T-helper 22 cell (primary cell): ENCODE measurements around the gene PTPRF.
A peak's percentile ranks its signal among the peaks of the same experiment; 100 is the strongest.

Source experiments
- DNase-seq: peaks from one replicate; pipeline ENCODE4 v3.0.0-alpha.2; 2020; ENCODE audit warnings: low read depth

PTPRF gene

GRCh38 chr1:43513471-43514173 lies 17.1 kb upstream of the PTPRF start:
- DNase-seq, result no peak

GRCh38 chr1:43518935-43519686 lies 11.6 kb upstream of the PTPRF start:
- no peak for DNase-seq

DNA sequence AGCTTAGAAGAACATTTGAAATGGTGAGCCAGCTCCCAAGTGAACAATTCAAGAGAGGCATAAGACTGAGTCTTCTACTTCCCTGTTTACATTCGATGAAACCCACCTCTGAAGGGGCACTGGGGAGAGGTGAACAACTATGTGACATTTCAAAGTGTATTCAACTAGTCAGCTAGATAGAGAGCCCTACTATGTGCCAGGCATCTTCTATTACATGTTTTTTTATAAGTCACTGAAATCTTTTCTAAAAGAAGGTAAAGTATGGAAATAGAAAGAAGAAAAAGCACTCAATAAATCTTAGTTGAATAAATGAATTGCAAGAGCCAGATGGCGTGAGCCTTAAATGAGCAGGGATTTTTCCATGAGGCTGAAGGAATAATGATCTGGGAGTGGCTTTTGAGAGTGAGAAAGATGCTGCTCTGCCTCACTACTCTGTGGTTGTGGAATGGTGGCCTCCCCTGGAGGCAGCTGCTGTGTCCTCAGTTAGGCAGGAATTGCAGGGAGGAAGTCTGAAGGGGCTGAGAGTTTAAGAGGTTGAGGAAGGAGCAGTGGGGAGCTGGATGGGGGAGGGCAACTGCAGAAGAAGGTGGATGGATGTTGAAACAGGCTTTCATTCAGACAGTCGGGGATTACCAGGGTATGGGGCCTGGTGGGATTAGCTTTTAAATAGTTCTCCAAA lies 10.4 kb upstream of the PTPRF start:
- no peak for DNase-seq

GRCh38 chr1:43521078-43521477 lies 9.6 kb upstream of the PTPRF start:
- DNase-seq, result no peak

GRCh38 chr1:43521756-43522155 lies 8.9 kb upstream of the PTPRF start:
- DNase-seq, result no peak

DNA sequence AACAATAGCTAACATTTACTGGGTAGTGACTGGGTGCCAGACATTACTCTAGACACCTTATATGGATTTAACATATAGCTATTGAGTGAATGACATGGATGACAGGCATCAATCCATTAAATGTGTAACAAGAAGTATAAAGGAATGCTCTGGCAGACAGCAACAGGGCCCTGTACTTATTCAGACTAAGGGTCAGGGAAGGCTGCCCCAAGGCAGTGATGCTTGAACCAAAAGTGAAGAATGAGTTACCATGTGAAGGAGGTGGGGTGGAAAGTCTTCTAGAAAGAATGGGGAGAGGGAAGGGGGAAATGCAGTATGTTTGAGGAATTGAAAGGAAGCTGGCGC lies 8.3 kb upstream of the PTPRF start:
- DNase-seq, result no peak

DNA sequence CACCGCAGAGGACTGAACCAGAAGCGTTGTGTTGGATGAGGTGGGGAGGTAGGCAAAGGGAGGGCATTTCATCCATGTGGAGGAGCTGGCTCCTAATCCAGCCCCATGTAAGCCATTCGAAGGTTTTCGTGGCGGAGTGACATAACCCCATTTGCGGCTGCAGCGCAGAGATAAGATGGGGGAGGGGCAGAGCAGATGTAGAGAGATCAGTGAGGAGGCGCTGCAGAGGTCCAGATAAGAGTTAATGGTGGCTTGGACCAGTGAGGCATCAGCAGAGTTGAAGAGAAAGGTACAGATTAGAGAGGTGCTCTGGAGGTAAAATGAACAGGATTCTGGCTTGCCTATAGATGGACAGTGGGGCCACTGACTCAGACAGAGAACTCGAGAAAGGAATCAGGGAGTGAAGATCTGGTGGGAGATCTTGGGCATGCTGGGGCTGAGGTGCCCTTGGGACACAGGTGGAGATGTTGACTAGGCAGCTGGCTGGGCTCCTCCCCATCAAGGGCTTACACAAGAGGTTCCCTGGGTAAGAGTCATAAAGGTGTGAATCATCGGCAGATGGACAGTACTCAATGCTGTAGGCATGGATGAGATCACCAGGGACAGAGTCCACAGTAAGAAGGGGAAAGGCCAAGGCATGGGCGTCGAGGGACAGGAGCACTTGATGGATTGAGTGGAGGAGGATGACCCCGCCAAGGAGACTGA lies 7.8 kb upstream of the PTPRF start:
- no peak for DNase-seq

DNA sequence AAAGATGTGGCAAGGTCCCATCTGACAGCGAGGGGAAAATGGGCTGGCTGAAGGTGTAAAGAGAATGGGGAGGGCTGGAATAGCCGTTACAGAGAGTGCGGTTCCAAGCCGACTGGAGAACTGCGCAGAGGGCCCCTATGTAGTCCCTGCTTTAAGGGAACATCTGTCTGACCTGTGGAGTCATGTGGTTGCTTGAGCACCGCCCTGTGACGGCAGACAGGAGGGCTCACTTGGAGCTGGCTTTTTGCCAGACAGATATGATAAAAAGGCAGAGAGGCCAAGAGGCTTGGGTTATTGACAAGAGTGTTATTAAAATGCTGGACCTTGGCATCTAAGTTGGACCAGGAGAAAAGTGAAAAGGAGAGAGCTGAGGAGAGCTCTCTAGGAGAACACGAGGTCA lies 5.9 kb upstream of the PTPRF start:
- no peak for DNase-seq

DNA sequence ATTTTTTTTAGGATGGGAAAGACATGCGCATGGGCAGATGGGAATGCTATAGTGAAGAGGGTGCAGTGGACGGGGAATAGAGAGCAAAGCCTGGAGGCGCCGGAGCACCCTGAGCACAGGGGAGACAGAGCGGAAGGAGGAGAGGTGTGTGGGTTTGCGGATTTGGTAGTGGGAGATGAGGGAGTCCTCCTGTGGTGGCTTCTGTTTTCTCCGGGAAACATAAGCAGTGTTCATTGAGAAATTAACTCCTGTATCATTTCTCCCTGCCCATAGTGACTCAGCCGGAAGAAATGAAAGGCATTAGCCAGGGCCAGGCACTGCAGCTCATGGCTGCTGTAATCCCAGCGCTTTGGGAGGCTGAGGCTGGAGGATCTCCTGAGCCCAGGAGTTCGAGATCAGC lies 4.7 kb upstream of the PTPRF start:
- DNase-seq, result no peak

DNA sequence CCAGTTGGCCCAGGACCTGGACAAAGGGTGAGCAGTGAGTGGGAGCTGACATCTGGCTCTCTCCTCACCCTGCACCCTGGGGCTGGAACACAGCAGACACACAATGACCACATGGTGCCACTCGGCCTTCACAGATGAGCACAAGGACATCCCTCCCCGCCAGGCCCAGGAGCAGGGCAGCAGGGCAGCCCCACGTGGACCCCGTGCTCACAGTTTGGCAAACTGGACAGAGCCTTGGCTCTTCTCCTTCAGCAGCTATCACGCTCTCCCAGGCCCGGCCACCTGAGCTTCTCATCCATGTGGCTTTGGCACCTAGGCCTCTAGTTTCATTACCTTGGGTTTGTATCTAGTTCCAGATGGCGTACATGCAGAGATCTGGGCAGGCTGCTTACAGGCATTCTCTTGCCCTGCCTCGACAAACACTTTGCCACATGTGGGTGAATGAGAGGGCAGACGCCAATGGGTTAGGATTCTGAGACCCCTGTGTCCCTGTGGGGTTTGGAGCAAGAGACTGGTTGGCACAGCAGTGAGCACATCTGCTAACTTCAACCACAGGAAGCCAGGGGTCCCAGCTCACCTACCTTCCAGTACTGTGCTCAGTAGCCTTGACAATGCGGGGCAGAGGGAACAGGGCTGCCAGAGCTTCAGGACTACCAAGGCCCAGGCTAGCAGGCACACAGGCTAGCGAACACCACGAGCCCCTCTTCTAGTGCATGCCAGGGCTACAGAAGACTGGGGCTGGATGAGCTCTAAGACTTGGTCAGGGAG lies 3.4 kb upstream of the PTPRF start:
- no peak for DNase-seq

DNA sequence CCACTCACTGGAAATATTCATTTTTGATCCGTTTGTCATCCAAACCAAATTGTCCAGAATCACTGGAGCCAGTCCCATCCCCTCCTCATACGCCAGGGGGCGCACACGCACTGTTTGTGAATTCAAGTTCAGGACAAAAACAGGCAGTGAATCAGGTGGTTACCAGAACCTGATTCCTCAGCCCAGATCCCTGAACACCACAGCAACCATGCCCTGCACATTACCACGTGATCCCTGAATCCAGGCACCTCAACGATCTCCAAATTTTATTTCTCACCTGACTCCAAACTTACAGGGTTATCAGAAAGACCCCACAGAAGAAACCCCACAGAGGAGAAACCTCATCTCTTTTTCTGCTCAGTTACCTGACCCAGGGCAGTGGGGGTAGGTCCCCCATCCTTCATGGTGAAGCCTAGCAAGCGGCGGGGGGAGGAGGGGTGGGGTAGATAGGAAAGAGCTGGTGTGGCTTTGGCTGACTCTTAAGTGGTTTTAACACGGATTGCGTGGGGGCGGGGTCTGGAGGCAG lies 1.4 kb upstream of the PTPRF start:
- peak; percentile 30 for DNase-seq

- no peak for DNase-seq
These were observed 623 bp downstream of the PTPRF start for GRCh38 chr1:43531107-43531905.

- no peak for DNase-seq
These were observed 1.4 kb downstream of the PTPRF start for GRCh38 chr1:43531906-43532584.

- no peak for DNase-seq
These were observed 2.0 kb downstream of the PTPRF start for GRCh38 chr1:43532716-43533115.

DNA sequence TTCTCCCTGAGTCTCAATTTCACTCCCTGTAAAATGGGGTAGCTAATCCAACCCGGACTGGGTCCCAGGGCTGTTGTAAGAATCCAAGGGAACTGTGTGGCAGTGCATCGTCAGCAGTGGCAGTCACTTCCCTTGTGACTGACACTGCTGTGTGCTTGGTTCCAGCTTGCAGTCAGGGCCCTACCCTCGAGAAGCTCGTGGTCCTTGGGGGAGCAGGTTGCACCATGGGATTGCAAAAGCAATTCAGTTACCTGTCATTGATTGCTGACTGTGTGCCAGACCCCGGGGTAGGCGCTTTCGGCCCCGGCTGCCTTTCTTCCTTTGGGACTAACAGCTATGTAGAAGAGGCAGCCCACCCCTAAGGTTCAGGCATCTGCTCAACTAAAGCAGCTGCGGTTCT lies 2.9 kb downstream of the PTPRF start:
- DNase-seq, result no peak

GRCh38 chr1:43534256-43534655 lies 3.6 kb downstream of the PTPRF start:
- DNase-seq, result no peak

DNA sequence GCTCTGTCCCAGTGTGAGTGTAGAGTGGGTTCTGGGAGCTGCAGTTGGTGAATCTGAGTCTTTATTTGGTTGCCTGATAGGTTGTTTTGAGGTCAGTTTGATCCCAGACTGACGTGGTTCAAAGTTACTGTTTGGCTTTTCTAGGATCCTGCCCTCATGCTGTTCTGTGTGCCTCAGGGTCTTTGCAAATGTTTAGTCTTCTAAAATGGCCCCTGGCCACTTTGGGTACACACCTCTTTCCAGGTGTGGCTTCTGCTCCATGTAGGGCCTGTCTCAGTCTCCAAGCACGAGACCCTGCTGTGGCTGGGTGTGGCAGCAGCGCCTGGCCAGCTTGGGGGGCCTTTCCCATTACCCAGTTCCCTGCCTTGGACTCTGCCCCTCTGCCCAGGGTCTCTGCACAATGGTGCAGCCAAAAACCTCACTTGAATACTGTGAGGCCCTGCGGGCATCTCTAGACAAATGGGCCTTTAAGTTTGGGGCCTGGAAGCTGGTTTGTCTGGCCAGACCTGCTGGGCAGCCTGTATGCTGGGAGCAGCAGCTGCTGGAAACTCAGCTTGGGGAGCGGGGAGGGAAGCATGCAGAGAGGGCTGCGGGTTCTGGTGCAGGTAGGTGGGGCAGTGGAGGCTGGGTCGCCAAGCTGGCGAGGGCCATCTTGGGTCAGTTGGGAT lies 5.6 kb downstream of the PTPRF start:
- no peak for DNase-seq

GRCh38 chr1:43536864-43537358 lies 6.2 kb downstream of the PTPRF start:
- no peak for DNase-seq

DNA sequence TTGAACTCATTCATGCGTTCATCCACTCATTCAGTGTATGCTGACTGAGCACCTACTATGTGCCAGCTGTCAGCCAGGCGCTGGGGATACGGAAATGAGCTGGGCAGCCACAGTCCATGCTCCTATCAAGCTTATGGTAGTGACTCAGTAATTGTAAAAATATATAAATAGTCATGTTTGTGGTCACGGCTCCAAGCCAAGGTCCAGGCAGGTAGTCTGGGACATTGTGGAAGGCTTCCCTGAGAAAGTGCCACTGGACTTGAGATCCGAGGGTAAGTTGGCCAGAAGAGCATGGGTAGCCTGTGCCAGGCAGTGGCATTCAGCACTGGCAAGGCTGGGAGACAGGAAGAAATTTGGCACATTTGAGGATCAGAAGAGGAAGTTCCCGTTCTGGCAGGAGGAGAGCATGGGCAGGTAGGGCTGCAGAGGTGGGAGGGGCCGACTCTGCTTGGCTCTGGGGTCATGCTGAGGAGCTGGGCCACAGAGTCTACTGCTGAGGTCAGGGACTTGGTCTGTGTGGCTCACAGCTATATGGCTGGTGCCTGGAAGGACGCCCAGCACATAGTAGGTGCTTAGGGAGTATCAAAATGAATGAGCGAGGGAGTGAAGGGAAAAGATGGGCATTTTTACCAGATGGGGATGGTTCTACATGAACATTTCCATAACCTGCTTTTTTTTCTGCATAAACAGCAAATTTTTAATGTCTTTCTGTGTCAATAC lies 6.9 kb downstream of the PTPRF start:
- DNase-seq, result no peak
